NCI-H1930 (cell line): ENCODE results near the gene VPS26B.
"Not testable (repeated sequence)": the region's sequence is repeated elsewhere in the genome, so short reads cannot be mapped to it uniquely, and the experiment has no call there.

Experiments used
- DNase-seq, 2 experiments: peaks; one replicate each; lab custom pipeline; 2025; lab: John Stamatoyannopoulos, UW

Gene VPS26B

GRCh38 chr11:134231958-134232659 lies 7.6 kb downstream of the VPS26B start:
- DNase-seq, result no peak

DNA sequence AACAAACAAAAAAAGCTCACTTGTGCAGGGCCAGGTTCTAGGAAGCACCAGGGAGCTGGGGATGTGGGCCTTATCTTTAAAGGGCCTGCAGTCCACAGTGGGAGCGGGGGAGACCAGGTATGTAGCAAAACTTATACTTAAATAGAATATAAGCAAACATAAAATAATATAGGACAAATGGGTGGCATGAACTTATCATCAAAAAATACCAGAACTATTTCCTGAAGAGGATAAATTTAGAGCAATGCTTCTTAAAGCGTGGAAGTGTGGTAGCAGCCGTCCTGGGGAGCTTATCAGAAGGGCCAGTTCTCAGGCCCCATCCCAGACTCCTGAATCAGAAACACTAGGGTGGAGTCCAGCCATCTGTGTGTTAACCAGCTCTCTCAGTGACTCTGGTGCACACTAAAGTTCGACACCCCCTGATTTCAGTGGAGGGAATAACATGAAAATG lies 9.3 kb downstream of the VPS26B start:
- DNase-seq, result no peak

GRCh38 chr11:134235399-134235798 lies 10.9 kb downstream of the VPS26B start:
- DNase-seq, result no peak

DNA sequence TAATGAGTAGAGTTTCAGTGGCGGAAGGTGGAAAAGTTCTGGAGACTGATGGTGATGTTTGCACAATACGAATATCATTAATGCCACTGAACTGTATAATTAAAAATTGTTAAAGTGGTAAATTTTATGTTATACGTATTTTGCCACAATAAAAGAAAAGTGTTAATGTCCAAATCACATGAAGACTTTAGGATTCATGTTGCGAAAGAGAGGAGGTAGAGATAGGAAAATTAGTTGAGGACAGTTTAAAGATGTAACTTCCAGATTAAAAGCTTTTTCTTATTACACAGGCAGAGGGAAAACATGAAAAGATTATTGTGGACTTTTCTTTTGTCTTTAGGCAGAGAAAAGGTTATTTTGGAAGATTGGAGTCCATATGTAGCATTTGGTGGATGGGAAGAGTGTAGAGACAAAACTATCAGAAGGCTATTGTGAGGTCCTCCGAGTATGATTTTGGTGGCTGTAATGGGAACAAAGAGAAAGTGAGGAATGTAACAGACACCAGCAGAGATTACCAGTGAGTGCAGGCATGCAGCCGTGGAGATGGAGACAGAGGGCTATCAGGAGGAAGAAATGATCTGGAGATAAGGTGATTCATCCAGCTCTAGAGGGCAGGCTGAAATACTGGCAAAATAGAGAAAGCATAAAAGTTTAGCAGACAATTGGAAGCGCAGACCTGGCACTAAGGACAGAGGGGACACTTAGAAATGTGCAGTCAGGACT lies 12.5 kb downstream of the VPS26B start:
- no peak for DNase-seq

GRCh38 chr11:134237557-134237922 lies 13.1 kb downstream of the VPS26B start:
- no peak for DNase-seq

- DNase-seq, result no peak
Measured at GRCh38 chr11:134238956-134239355, 14.5 kb downstream of the VPS26B start.

- DNase-seq, result no peak
Measured at GRCh38 chr11:134240592-134240991, 16.1 kb downstream of the VPS26B start.

DNA sequence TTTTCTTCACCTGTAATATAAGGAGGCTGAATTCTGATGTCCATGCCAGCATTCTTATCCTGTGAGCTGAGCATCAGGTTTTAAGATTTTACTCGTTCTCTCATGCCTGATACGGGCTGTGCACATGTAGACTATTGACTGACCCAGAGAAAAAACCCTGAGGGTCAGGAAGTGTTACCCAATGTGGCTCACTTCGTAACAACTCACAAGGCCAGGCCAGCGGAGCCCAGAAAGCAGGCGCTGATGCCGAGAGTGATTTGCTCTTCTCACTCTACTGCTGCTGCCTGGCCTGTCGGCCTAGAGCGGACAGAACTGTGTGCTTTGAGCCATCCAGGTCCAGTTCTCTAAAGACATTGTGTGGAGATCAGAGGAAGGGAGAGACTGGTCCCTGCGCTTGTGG lies 17.9 kb downstream of the VPS26B start:
- no peak for DNase-seq

GRCh38 chr11:134243913-134244312 lies 19.4 kb downstream of the VPS26B start:
- DNase-seq, result no peak

GRCh38 chr11:134244593-134244992 lies 20.1 kb downstream of the VPS26B start:
- no peak for DNase-seq

DNA sequence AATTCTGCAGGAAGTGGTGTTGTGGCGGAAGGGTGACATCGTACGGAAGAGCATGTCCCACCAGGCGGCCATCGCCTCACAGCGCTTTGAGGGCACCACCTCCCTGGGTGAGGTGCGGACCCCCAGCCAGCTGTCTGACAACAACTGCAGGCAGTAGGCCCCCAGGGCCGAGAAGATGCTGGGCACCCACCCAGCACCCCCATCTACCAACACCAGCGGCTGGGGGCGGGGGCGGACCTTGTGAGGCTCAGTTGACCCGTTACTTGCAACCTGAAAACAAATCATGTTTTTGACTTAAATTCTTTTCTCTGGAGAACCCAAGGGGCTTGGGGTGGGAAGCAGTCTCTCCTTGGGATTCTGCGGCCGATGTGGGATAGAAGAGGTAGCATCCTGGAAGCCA lies 21.0 kb downstream of the VPS26B start:
- DNase-seq, result no peak

DNA sequence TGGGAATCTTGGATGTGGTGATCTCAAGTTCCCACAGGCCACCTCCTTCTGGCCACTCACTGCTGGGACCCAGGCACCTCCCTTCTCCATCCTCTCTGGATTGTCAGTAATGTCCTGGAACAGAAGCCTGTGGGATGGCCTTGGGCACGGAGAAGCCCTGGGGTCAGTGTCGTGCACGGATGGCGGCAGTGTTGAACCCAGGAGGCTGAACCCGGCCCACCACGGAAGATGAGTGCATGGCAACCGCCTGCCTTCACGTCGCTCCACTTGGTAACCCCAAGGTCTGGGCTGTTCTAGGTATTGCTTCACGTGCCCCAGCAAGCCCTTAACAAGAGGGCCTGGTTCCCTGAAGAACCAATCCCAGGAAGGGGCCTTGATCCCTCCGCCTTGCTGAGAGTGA lies 21.6 kb downstream of the VPS26B start:
- DNase-seq, result no peak

GRCh38 chr11:134246678-134247077 lies 22.2 kb downstream of the VPS26B start:
- no peak for DNase-seq

DNA sequence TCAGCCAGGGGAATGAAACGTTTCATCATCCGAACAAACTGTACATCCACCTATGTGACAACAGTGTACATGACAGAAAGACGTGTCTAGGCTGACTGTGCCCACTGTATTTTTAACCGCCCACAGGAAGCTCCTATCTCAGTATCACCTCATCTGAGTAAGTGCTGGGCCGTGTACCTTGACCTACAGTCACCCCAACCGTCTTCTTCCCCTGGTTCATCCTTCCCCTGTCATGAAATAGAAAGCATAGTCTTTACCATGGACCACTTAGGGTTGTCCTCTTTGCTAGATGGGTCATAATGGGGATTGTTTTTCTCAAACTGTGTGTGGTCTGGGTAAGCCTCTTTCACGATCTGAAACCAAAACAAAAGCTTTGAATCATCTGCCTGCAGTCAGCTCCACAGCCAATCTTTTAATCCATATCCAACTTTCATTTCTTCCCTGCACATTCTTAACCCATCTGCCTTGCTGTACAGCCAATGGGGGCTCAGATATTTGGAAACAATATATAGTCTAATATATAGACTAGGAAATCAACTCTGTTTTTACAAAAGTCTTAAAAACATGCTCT lies 24.5 kb downstream of the VPS26B start:
- DNase-seq, result no peak

DNA sequence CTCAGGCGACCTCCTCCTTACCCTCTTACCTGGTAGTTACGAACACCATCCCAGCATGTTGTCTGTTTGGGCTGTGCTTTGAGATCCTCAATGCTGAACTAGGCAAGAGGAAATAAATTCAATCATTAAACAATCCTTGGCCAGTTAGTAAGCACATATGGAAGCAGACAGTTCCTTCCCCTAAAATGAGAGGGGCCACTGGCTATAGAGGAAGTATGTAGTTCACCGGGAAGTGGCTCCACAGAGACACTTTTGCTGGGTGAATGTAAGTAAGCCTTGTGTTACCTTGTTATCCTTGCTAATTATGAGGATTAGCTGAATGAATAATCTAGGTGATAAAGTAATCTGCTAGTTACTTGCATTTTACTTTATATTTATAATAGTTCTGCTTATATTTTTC lies 25.8 kb downstream of the VPS26B start:
- no peak for DNase-seq

DNA sequence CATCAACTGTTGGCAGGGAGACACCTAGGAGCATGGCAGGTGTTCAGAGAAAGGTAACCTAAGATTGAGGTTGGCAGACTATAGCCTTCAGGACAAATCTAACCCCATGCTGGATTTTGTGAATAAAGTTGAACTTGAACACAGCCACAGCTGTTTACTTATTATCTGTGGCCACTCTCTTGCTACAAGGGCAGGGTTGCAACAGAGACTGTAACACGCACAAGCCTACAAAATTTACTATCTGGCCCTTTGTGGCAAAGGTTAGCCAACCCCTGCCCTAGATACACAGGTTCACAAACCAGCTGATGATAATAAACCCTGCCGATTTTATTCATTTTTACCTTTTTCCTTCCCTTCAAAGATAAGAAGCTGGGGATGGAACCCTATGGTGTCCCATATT lies 26.2 kb downstream of the VPS26B start:
- DNase-seq, result no peak

- no peak for DNase-seq
Measured at GRCh38 chr11:134252346-134253187, 28.1 kb downstream of the VPS26B start.

DNA sequence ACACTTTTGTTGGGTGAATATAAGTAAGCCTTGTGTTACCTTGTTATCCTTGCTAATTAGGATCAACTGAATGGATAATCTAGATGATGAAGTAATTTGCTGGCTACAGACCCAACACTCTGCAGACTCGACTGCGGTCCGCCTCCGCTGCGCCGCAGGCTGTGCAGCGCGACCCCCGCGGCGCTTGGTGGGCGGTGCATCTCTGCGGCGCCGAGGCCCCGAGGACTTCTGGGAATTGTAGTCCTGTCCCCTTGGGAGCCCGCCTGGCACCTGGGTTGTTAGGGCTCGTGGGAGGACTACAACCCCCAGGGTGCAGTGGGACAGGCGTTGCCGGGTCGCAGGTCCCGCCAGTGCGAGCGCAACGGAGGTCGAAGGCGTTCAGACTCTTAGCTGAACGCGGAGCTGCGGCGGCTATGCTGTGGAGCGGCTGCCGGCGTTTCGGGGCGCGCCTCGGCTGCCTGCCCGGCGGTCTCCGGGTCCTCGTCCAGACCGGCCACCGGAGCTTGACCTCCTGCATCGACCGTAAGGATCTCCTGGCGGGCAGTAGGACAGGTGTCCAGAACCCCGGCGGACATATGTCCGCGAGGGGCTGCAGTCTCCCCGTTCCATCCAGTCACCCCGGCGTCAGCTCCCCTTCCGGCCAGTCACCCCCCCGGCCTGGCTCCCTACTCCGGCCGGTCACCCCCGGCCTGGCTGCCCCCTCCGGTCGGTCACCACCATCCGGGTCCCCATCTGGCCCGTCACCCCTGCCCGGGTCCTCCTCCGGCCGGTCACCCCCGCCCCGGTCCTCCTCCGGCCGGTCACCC lies 28.9 kb downstream of the VPS26B start, which contains the start of the genes ACAD8 and THYN1:
Gene ACAD8, plus strand, starts transcription at position 381 of the 806 bp plus-strand sequence. Its CDS starts 33 bp downstream, at position 414.
Gene THYN1, minus strand, starts transcription at position 165 of the 806 bp plus-strand sequence. CDS start 470 bp downstream, outside the sequence.
- DNase-seq, result peak; percentile 96 to 98

DNA sequence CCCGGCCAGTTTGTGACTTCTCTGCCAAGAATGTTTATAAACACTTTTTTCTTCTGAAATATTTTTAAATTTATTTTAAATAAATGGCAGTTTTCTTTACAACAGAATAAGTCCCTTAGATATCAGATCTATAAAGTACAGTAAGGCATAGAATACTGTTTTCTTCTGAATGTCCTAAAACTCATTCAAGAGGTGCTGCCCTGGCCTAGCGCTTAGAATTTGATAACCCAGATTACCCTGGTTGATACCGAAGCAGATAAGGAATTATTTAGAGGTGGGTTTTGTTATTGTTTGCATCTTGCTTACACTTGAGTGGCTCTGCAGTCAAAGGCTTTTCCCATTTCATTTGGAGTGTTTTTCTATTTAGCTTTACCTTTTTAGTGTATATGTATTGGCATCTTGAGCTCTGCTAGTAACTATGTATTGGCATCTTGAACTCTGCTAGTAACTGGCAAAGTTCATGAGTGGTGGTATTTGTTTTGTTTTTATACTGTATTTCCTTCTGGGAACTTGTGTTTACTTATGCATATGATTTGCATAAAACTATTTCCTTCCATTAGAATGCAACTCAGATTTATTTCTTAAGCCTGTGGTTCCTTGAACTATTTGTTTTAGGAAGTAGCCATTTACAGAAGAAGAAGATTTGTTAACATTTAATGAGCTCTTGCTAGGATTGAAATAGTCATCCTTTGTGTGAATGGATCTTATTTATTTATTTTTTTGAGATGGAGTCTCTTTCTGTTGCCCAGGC lies 30.1 kb downstream of the VPS26B start:
- no peak for DNase-seq

DNA sequence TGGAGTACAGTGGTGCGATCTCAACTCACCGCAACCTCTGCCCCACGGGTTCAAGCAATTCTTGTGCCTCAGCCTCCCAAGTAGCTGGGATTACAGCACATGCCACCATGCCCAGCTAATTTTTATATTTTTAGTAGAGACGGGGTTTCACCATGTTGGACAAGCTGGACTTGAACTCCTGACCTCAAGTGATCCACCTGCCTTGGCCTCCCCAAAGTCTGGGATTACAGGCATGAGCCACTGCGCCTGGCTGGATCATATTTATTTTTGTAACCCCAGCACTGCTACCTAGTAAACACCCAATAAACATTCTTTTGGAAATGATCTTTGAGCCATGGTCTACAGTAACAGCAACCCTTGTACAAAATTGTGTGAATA lies 30.7 kb downstream of the VPS26B start:
- DNase-seq, result not testable (repeated sequence)

DNA sequence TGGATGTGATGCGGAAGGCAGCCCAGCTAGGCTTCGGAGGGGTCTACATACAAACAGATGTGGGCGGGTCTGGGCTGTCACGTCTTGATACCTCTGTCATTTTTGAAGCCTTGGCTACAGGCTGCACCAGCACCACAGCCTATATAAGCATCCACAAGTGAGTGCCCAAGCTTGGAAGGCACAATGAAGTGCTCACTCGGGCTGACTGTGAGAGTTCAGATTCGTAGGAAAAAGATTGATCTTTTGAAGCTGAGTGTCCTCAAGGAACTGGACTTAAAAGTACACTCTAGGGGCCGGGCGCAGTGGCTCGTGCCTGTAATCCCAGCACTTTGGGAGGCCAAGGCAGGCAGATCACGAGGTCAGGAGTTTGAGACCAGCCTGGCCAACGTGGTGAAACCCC lies 32.6 kb downstream of the VPS26B start:
- no peak for DNase-seq
